SK-N-SH (cell line): ENCODE measurements around the gene MAN1A2.

ENCODE experiments used
- CTCF ChIP-seq: fragments of 200-600 bp; sonication (generic); IDR thresholded peaks from 2 replicates; pipeline ENCODE4 v1.6.1; 2017; ENCODE audit warnings: antibody characterized with exemption, mild to moderate bottlenecking, moderate library complexity
- EZH2phosphoT487 ChIP-seq: fragments of 200-600 bp; sonication (generic); IDR thresholded peaks from 2 replicates; pipeline ENCODE4 v1.6.1; 2017; ENCODE audit warnings: low read depth, mixed run types, mild to moderate bottlenecking, antibody characterized with exemption, moderate library complexity, borderline replicate concordance

GRCh38 chr1:117447661-117448060 lies 80.4 kb downstream of the MAN1A2 start:
- TF ChIP-seq CTCF (no peak), EZH2phosphoT487 (no peak)
